ENCODE results near the gene APBB2.

- TF ChIP-seq CTCF (IDR thresholded peaks at IDR 0.05) = no peak
- TF ChIP-seq EP300 (IDR thresholded peaks at IDR 0.05) = no peak
- no peak for TF ChIP-seq POLR2A (IDR thresholded peaks at IDR 0.05; ENCODE audit: low read depth)
Measured at GRCh38 chr4:40992472-40993295, 221.7 kb downstream of the APBB2 start.

All from esophagus muscularis mucosa (tissue), 4 donors.